Panc1 (cell line): Measurements from ENCODE around the gene SULF2. TPM values are rescaled to one million over a fixed set of nuclear protein-coding genes. Genes with fewer than 3 reads are reported as not detected.

Source experiments
- ATAC-seq: fragments of 200-7000 bp; cut with Tn5 transposase; 2 replicates; pipeline ENCODE4 v1.9.1; 2020; ENCODE audit warnings: mild to moderate bottlenecking, moderate library complexity
- BruUV-seq: library from RNA; stranded (reverse); fragments of 400-500 nt; replicated peaks from 2 replicates; lab custom pipeline; 2021; lab: Mats Ljungman, UMichigan
- CTCF ChIA-PET: fragments of 300-600 bp; sonication (Branson Sonifier 250); formaldehyde crosslinking; loops from one replicate; lab custom pipeline; 2022; ENCODE audit warnings: antibody characterized with exemption; lab: Charles Lee
- POLR2A ChIA-PET: fragments of 300-600 bp; sonication (Branson Sonifier 250); formaldehyde crosslinking; loops from one replicate; lab custom pipeline; 2022; ENCODE audit warnings: antibody characterized with exemption; lab: Charles Lee
- DNase-seq: peaks from one replicate; pipeline ENCODE4 v3.0.0-alpha.2; 2010; ENCODE audit warnings: low read depth, low spot score
- H3K27ac ChIP-seq: 2 replicates; pipeline ENCODE4 v1.5.1; 2011; ENCODE audit warnings: mild to moderate bottlenecking, low read length, inconsistent platforms
- H3K27me3 ChIP-seq: fragments of 200-500 bp; sonication (Bioruptor generic); 2 replicates; pipeline ENCODE4 v1.6.0; 2014; ENCODE audit warnings: low read length, inconsistent platforms; ENCODE audit not compliant: control insufficient read depth, insufficient read depth
- H3K36me3 ChIP-seq: fragments of 200-500 bp; sonication (Bioruptor generic); 2 replicates; pipeline ENCODE4 v1.5.1; 2014; ENCODE audit warnings: inconsistent platforms, mild to moderate bottlenecking, low read length, moderate library complexity; ENCODE audit not compliant: control insufficient read depth, insufficient read depth
- H3K4me1 ChIP-seq: 2 replicates; pipeline ENCODE4 v1.5.1; 2011; ENCODE audit warnings: inconsistent platforms, mild to moderate bottlenecking, low read length, moderate library complexity; ENCODE audit not compliant: control insufficient read depth, insufficient read depth
- H3K4me3 ChIP-seq, 2 experiments: 2 replicates each; pipeline ENCODE4 v1.5.1; 2011 to 2012; ENCODE audit warnings: low read depth in 2 of 2, low read length in 2 of 2, mild to moderate bottlenecking in 2 of 2, inconsistent platforms in 1 of 2, moderate library complexity in 1 of 2
- H3K9me3 ChIP-seq: fragments of 200-500 bp; sonication (Bioruptor generic); 2 replicates; pipeline ENCODE4 v1.5.1; 2014; ENCODE audit warnings: low read depth, mild to moderate bottlenecking, inconsistent platforms, low read length, moderate library complexity; ENCODE audit not compliant: control insufficient read depth, insufficient read depth
- CTCF ChIP-seq: fragments of 450-650 bp; IDR thresholded peaks from 2 replicates; pipeline ENCODE4 v1.5.1; 2017; ENCODE audit warnings: mild to moderate bottlenecking
- POLR2AphosphoS5 ChIP-seq: IDR thresholded peaks from 2 replicates; pipeline ENCODE4 v1.6.1; 2012; ENCODE audit warnings: mild to moderate bottlenecking, low read depth, low read length, moderate library complexity
- REST ChIP-seq, 2 experiments: IDR thresholded peaks; 2 replicates each; pipeline ENCODE4 v1.6.1; 2011 to 2012; ENCODE audit warnings: low read depth in 2 of 2, control low read depth in 1 of 2, low read length in 1 of 2, mild to moderate bottlenecking in 1 of 2, moderate library complexity in 1 of 2; ENCODE audit not compliant: insufficient read depth in 1 of 2
- SIN3A ChIP-seq: IDR thresholded peaks from 2 replicates; pipeline ENCODE4 v1.6.1; 2012; ENCODE audit warnings: low read depth, mild to moderate bottlenecking, low read length, moderate library complexity, borderline replicate concordance; ENCODE audit not compliant: insufficient read depth
- TCF7L2 ChIP-seq: IDR thresholded peaks from 2 replicates; pipeline ENCODE4 v1.6.1; 2011; ENCODE audit warnings: mild to moderate bottlenecking, low read depth, low read length, inconsistent platforms
- in situ Hi-C: cut with HindIII; loops from 2 replicates; pipeline ENCODE4 v1.10.0; 2016; ENCODE audit warnings: low sequenced_read_pairs, low pct_unique_long_range_greater_than_20kb
- intact Hi-C: fragments of 100-400 bp; cut with micrococcal nuclease; formaldehyde crosslinking; loops from one replicate; pipeline ENCODE4 v1.10.0; 2022; ENCODE audit not compliant: unreplicated experiment
- total RNA-seq: library from RNA; stranded (reverse); gene quantifications from one replicate; pipeline ENCODE4 v1.2.1, GENCODE V29; 2021; ENCODE audit not compliant: unreplicated experiment

Gene SULF2
- total RNA-seq, 1 experiment from 2014 or later: 1.4 TPM

GRCh38 chr20:47642624-47643023, 142.7 kb downstream of the SULF2 start:
- intact Hi-C loops (no loop called here), in situ Hi-C loops (no loop called here)
- H3K36me3 ChIP-seq: peaks cover 7% of the 10 kb centered on the region
- no peak for DNase-seq
- no peak for ATAC-seq
- H3K4me1 ChIP-seq: no peaks in the 10 kb centered on the region
- ChIA-PET POLR2A (no interaction called here), CTCF (interaction anchor here (0.6 kb wide), 1 partner anchor 21 kb away, joined by 3 read pairs; no protein-coding TSS in a partner anchor)
- TF ChIP-seq SIN3A: no peak
- no peak for TF ChIP-seq REST (IDR thresholded peaks at IDR 0.05; ENCODE audit: insufficient read depth in 1 of 2, low read depth in 2 of 2, low read length in 1 of 2)
- TF ChIP-seq CTCF: no peak
- TF ChIP-seq POLR2AphosphoS5: no peak
- TF ChIP-seq TCF7L2: no peak
- no peak overlapping the region for H3K27ac ChIP-seq
- H3K4me3 ChIP-seq: no peak overlapping the region
- no peaks in the 10 kb centered on the region for H3K27me3 ChIP-seq
- BruUV-seq: no TSS peak
- H3K9me3 ChIP-seq: no peaks in the 10 kb centered on the region

GRCh38 chr20:47642118-47642517, 143.2 kb downstream of the SULF2 start:
- Histone ChIP-seq H3K27me3 (no peaks in the 10 kb centered on the region), H3K4me3 (no peak overlapping the region), H3K4me1 (no peaks in the 10 kb centered on the region), H3K27ac (no peak overlapping the region), H3K9me3 (no peaks in the 10 kb centered on the region), H3K36me3 (peaks cover 12% of the 10 kb centered on the region)
- in situ Hi-C loops (no loop called here), intact Hi-C loops (no loop called here)
- BruUV-seq: no TSS peak
- DNase-seq (no peak), ATAC-seq (no peak)
- TF ChIP-seq CTCF (no peak), SIN3A (no peak), REST (IDR thresholded peaks at IDR 0.05; ENCODE audit: insufficient read depth in 1 of 2, low read depth in 2 of 2, low read length in 1 of 2) (no peak), POLR2AphosphoS5 (no peak), TCF7L2 (no peak)
- POLR2A ChIA-PET: no interaction called here
- CTCF ChIA-PET: interaction anchor here (0.6 kb wide), 1 partner anchor 22 kb away, joined by 3 read pairs; no protein-coding TSS in a partner anchor
